HG03442 (cell line): ENCODE results near the gene APOE.
"Not testable (repeated sequence)": the region's sequence is repeated elsewhere in the genome, so short reads cannot be mapped to it uniquely, and the experiment has no call there.

Source experiments
- ATAC-seq: cut with Tn5 transposase; IDR thresholded peaks from one replicate; pipeline ENCODE4 v1.9.1; 2021; ENCODE audit warnings: mild to moderate bottlenecking, moderate library complexity; ENCODE audit not compliant: unreplicated experiment

Gene APOE

DNA sequence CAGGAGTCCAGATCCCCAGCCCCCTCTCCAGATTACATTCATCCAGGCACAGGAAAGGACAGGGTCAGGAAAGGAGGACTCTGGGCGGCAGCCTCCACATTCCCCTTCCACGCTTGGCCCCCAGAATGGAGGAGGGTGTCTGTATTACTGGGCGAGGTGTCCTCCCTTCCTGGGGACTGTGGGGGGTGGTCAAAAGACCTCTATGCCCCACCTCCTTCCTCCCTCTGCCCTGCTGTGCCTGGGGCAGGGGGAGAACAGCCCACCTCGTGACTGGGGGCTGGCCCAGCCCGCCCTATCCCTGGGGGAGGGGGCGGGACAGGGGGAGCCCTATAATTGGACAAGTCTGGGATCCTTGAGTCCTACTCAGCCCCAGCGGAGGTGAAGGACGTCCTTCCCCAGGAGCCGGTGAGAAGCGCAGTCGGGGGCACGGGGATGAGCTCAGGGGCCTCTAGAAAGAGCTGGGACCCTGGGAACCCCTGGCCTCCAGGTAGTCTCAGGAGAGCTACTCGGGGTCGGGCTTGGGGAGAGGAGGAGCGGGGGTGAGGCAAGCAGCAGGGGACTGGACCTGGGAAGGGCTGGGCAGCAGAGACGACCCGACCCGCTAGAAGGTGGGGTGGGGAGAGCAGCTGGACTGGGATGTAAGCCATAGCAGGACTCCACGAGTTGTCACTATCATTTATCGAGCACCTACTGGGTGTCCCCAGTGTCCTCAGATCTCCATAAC lies at the start of gene APOE:
APOE (plus strand) TSS at position 360 of the 724 bp plus-strand sequence. CDS start 829 bp downstream, outside the sequence.
- no peak for ATAC-seq

DNA sequence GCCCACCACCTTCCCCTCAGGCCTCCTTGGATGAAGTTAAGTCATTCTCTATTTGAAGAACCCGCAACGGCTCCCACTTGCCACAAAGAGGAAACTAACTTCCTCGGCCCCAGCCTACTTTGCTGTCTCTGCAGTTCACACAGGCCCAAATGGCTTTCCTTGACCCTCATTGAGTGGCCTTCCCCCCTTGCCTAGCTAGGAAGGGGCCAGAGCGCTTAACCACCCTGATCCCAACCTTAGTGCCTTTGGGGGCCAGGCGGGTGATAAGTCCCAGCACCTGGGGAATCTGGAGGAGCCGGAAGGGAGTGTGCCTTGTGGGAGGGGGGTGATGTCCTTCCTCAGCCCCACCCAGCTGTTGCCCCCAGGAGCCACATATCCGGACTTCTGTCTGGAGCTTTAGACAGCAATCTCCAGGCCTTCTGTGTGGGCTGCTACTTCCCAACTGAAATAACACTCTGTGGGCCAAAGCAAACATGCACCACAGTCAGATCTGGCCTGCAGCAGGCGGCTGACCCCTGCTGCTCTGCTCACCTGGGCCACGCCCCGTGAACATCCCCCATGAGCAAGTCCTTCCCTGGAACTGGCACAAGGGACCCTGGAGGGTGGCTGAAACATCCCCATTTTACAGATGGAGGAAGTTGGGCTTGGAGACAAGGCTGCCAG lies 49.0 kb upstream of the APOE start:
- ATAC-seq = no peak

DNA sequence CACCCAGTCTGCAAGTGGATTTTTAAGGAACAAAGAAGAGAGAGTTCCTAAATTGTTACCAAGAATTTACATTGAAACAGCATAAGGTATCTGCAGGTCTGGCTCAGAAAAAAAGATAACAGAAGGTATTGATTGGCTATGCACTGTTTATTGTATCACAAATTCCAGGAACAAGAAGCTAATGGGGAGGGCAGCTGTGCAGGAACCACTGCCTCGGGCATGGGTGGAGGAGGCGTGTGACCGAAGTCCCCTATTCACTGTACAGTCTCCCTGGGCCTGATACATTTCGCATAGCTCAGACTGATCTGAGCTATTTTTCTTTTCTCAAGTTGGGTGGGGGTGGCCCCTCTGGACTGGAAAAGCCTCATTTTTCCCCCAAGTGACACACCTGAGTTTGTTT lies 47.8 kb upstream of the APOE start:
- no peak for ATAC-seq

DNA sequence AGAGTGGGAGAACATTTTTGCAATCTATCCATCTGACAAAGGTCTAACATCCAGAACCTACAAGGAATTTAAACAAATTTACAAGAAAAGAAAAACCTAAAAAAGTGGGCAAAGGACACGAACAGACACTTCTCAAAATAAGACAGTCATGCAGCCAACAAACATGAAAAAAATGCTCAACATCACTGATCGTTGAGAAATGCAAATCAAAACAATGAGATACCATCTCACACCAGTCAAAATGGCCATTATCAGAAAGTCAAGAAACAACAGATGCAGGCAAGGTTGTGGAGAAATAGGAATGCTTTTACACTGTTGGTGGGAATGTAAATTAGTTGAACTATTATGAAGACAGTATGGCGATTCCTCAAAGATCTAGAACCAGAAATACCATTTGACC lies 44.0 kb upstream of the APOE start:
- ATAC-seq = not testable (repeated sequence)

DNA sequence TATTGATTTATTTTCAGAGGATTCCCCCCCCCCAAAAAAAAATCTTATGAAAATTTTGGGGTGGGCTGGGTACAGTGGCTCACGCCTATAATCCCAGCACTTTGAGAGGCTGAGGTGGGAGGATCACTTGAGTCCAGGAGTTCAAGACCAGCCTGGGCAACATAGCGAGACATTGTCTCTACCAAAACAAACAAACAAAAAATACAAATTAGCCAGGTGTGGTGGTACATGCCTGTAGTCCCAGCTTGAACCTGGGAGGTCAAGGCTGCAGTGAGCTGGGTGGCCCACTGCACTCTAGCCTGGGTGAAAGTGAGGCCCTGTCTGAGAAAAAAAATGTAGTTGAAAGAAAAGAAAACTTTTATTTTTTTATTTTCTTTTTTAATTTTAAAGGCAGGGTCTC lies 41.6 kb upstream of the APOE start:
- no peak for ATAC-seq

DNA sequence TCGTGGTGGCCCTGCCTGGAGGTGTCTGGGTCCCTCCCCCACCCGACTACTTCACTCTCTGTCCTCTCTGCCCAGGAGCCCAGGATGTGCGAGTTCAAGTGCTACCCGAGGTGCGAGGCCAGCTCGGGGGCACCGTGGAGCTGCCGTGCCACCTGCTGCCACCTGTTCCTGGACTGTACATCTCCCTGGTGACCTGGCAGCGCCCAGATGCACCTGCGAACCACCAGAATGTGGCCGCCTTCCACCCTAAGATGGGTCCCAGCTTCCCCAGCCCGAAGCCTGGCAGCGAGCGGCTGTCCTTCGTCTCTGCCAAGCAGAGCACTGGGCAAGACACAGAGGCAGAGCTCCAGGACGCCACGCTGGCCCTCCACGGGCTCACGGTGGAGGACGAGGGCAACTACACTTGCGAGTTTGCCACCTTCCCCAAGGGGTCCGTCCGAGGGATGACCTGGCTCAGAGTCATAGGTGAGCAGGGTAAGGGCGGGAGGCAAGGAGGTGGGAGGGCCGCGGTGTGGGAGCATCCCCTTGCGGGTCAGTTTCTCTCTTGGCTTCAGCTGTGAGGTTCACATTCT lies 40.3 kb upstream of the APOE start:
- no peak for ATAC-seq

DNA sequence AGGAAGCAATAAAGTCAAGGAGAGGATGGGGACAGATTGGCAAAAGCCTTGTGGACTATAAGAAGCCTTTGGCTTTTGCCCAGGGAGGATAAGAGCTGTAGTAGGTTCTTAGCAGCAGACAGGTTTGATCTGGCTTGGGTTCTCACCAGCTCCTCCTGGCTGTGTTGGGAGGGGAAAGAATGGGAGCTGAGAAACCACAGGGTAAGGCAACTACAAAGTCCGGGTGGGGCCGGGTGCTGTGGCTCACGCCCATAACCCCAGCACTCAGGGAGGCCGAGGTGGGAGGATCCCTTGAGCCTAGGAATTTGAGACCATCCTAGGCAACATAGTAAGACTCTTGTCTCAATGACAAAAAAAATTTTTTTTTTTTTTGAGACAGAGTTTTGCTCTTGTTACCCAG lies 38.9 kb upstream of the APOE start:
- no peak for ATAC-seq

DNA sequence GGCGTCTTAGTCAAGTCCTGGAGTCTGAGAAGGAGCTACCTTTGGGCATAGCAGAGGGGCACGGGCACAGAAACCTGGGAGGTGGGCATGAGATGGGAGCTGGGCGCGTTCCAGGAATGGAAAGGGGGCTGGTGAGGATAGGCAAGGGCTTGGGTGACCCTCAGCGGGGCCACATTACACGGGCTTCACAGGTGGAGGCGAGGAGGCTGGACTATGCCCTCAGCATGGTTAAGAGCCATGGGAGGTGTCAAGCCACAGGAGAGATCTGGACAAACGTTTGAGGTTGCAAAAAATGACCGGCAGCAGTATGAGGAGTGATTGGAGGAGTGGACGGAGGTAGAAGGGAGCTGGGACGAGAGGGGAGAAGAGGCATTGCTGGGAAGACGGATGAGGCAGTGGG lies 38.0 kb upstream of the APOE start:
- no peak for ATAC-seq

DNA sequence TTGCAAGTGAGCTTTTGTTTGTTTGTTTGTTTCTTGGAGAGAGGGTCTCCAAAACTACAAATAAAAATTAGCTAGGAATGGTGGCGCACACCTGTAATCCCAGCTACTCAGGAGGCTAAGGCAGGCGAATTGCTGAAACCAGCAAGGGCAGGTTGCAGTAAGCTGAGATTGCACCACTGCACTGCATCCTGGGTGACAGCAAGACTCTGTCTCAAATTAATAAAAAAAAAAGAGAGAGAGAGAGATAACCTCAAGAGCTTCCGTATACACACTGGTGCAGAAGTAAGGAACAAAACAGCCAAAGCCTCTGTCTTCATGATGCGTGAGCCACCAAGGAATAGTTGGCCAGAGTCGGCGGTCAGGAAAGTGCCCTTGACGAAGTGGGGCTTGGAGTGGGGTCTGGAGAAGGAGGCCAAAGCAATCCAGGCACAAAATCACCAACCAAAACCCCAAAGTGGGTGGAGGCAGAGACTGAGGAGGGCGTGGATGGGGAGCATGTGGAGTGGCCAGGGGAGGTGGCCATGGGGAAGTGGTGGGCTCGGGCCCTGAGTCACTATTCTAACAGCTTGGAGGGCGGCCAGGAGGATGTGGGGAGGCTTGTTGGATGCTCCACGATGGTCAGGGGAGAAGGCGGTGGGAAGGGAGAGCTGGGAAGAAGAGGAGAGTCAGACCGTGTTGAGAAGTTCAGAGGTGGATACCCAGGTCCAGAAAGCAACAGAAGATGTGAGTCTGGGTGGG lies 35.7 kb upstream of the APOE start:
- no peak for ATAC-seq

DNA sequence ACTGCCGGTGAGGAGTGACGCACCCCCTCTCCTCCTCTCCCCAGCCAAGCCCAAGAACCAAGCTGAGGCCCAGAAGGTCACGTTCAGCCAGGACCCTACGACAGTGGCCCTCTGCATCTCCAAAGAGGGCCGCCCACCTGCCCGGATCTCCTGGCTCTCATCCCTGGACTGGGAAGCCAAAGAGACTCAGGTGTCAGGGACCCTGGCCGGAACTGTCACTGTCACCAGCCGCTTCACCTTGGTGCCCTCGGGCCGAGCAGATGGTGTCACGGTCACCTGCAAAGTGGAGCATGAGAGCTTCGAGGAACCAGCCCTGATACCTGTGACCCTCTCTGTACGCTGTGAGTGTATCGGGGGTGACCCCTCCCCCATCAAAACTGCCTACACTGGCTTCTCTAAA lies 33.8 kb upstream of the APOE start:
- no peak for ATAC-seq

DNA sequence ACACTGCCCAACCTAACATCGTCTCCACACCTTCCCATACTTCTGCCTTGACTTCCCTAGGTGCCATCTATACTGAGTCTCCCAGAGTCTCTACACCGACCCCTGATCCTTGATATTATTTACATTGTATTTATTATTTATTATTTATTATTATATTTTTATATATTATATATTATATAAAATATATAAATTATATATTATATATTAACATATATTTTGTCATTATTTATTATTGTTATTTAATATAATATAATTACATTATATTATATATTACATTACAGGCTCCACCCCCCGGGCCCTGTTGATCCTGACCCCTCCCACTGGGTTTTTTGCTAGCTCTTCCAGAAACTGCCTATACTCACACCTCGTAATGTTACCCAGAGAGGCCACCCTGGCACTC lies 32.9 kb upstream of the APOE start:
- no peak for ATAC-seq

DNA sequence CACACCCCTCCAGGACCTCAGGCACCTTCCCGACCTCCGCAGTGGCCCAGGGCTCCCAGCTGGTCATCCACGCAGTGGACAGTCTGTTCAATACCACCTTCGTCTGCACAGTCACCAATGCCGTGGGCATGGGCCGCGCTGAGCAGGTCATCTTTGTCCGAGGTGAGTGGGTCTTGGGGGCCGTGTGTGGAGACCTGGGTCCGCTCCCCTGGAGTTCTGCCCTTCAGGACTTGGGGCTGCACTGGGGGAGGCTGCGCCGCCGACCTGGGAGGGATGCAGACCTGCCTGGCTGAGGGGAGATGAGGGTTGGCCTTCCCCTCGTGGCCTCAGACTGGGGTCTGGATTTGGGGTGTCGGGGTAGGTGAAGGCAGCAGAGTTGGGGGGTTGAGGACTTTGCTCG lies 31.3 kb upstream of the APOE start:
- ATAC-seq = no peak

DNA sequence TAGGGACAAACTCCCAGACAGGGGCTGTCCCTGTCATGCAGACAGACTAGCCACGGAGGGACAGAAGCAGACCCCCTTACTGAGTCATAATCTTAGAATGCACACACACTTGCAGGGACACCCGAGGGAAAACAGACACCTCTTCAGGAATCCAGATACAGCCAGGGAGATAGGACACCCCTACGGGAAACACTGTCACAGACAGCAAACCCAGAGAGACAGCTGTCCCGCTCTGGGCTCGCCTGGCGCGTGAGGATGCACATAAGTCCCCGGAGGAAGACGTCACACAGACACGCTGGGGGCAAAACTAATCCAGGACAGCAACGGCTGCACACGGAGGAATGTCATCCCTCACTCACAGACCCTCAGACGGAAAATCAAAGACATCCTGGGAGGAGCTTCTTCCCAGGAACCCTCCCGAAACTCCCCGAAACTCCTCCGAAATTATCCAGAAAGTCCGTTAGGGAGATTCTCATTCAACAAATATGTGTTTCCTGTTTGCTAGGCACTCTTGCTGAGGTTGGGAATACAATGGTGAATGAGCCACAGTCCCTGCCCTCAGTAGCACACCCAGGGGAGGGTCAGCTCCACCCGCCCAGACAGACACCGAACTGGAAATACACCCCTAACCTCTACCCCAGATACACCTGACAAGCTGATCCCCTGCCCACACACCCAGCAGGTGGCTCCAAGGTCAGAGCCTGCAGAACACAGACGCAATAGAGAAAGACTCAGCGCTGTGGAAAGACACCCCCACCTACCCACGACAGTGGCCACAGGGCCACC lies 29.7 kb upstream of the APOE start:
- ATAC-seq = no peak

DNA sequence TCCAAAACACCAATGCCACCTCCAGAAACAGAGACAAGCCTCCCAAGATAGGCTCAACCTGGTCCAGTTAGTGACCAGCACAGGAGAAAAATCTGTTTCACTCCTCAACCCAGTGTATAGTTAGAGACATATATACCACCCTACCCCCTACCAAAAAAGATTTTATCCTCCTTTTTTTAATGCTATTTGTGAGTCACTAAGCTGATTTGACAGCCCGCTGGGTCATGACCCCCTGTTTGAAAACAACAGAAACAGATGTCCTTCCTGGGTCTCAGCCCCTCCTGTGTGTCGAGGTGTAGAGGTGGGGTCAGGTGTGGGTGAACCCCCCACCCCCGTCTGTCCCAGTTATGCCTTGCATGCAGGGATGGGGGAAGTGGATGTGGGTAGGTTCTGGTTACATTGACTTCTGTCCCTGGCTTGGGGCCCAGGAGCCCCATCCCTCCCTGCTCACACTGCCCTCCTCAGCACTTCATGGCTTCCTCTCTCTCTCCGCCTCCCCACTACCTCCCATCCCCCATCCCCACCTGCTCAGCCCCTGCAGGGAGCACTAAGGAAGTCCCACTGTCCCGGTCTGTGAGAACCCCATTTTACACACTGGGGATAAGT lies 28.6 kb upstream of the APOE start:
- no peak for ATAC-seq

DNA sequence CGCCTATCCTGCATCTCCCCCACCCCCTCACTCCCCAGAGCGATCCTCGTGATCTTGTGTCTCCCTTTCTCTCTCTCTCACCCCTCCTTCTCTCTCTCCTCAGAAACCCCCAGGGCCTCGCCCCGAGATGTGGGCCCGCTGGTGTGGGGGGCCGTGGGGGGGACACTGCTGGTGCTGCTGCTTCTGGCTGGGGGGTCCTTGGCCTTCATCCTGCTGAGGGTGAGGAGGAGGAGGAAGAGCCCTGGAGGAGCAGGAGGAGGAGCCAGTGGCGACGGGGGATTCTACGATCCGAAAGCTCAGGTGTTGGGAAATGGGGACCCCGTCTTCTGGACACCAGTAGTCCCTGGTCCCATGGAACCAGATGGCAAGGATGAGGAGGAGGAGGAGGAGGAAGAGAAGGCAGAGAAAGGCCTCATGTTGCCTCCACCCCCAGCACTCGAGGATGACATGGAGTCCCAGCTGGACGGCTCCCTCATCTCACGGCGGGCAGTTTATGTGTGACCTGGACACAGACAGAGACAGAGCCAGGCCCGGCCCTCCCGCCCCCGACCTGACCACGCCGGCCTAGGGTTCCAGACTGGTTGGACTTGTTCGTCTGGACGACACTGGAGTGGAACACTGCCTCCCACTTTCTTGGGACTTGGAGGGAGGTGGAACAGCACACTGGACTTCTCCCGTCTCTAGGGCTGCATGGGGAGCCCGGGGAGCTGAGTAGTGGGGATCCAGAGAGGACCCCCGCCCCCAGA lies 27.3 kb upstream of the APOE start:
- no peak for ATAC-seq

DNA sequence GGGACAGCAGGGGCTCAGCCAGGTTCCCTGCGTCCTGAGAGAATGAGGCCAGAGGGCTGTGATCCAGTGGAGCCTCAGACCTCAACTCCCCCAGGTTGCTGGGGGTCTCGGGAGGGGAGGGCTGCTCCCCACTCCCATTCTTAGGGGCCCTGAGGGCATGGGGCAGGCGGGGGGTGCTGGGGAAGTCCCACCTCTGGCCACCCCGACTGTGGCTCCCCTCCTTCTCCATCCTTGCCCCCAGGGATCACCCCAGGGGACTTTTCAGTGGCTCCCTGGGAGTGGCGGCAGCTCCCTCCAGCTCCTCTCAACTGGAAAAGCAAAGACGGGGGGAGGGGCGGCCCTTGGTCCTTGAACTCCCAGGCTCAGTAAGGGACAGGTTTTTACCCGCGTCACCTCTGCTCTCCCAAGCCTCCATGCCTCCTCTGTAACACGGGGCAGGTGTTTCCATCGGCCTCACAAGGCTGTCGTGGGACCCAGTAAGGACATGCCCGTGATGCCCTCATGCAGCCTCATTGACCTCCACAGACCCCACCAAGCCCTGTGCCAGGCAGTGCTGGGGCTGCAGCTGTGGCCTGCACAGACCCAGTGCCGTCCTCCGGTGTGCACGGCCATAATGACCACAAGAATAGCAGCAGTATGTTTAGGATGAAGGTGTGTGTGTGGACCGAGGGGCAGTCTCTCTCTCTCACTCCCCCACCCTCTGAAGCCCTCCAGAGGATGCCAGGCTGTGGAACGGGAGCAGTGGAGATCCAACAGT lies 26.1 kb upstream of the APOE start:
- ATAC-seq = no peak

DNA sequence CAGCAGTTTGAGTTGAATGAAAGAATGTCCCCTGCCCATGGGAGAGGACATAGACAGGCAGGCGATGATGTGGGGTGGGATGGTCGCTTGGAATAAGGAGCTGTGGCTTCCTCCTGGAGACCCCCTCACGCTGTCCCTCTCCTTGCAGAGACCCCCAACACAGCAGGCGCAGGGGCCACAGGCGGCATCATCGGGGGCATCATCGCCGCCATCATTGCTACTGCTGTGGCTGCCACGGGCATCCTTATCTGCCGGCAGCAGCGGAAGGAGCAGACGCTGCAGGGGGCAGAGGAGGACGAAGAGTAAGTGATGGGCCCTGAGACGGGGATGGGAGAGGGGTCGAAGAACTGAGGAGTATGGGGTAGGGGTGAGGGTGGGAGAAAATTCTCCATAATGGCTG lies 23.5 kb upstream of the APOE start:
- no peak for ATAC-seq

DNA sequence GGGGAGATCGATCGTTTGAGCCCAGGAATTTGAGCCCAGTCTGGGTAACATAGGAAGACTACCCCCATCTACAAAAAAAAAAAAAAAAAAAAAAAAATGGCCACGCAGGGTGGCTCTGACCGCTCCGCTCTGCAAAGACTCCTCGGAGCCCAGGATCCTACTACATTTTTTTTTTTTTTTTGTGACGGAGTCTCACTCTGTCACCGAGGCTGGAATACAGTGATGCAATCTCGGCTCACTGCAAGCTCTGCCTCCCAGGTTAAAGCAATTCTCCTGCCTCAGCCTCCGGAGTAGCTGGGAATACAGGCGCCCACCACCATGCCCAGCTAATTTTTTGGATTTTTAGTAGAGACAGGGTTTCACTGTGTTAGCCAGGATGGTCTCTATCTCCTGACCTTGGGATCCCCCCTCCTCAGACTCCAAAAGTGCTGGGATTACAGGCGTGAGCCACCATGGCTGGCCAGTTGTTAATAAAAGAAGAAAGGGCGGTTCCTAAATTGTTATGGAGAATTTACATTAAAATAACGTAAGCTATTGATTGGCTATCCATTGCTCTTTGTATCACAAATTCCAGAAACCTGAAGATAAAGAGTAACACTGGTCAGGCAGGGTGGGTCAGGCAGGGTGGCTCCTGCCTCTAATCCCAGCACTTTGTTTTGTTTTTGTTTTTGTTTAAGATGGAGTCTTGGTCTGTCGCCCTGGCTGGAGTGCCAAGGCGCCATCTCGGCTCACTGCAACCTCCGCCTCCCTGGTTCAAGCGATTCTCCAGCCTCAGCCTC lies 22.8 kb upstream of the APOE start:
- ATAC-seq = not testable (repeated sequence)
